Liver (tissue), 2 donors: Measurements from ENCODE around the gene MEG3.

ENCODE experiments used
- MAX ChIP-seq: IDR thresholded peaks from 2 replicates; pipeline ENCODE4 v1.6.1; 2016; ENCODE audit warnings: antibody characterized with exemption
- TAF1 ChIP-seq: conservative IDR thresholded peaks from 2 replicates; pipeline ENCODE4 v1.6.1; 2016; ENCODE audit warnings: antibody characterized with exemption, mild to moderate bottlenecking
- YY1 ChIP-seq: IDR thresholded peaks from 2 replicates; pipeline ENCODE4 v1.6.1; 2016; ENCODE audit warnings: antibody characterized with exemption, mild to moderate bottlenecking
- donor health status: healthy.

GRCh38 chr14:100862793-100863192 lies 36.9 kb downstream of the MEG3 start:
- TF ChIP-seq MAX (no peak), YY1 (no peak), TAF1 (no peak)
